GM12892 (cell line): ENCODE measurements around the gene RAB40B.

Experiments
- POLR2A ChIP-seq: IDR thresholded peaks from 2 replicates; pipeline ENCODE4 v1.6.1; 2011; ENCODE audit warnings: low read depth, low read length, control low read depth
- TAF1 ChIP-seq: IDR thresholded peaks from 2 replicates; pipeline ENCODE4 v1.6.1; 2011; ENCODE audit warnings: low read depth, mild to moderate bottlenecking, control low read depth, low read length, borderline replicate concordance

- TF ChIP-seq POLR2A (no peak), TAF1 (no peak)
Measured at GRCh38 chr17:82703036-82703745, 4.7 kb upstream of the RAB40B start.
